H1 (cell line): ENCODE data around the gene BNC2. TPM values are rescaled to one million over a fixed set of nuclear protein-coding genes. Genes with fewer than 3 reads are reported as not detected.

ENCODE experiments used
- CTBP2 ChIP-seq: IDR thresholded peaks from 2 replicates; pipeline ENCODE4 v1.7.0; 2011; ENCODE audit warnings: borderline replicate concordance, mild to moderate bottlenecking, moderate library complexity, mixed read lengths, low read length; ENCODE audit not compliant: insufficient read depth, insufficient read length
- EZH2 ChIP-seq: fragments of 200-600 bp; sonication (generic); IDR thresholded peaks from 2 replicates; pipeline ENCODE4 v1.7.1; 2012; ENCODE audit warnings: low read depth, mild to moderate bottlenecking, moderate library complexity, low read length, inconsistent platforms; ENCODE audit not compliant: severe bottlenecking
- GABPA ChIP-seq: IDR thresholded peaks from 2 replicates; pipeline ENCODE4 v1.6.1; 2011; ENCODE audit warnings: mild to moderate bottlenecking, low read length, moderate library complexity, borderline replicate concordance; ENCODE audit not compliant: insufficient read depth
- polyA plus RNA-seq, 7 experiments: library from polyadenylated mRNA; depleted of rRNA in 3 of 7; stranded (reverse) in 5 of 7; unstranded in 2 of 7; fragments of >200 nt in 5 of 7; fragments of 200-250 nt in 2 of 7; gene quantifications; 1 replicate in 5 of 7; 2 replicates in 1 of 7; 4 replicates in 1 of 7; pipeline versions ENCODE4 v1.2.1 to v1.2.3, GENCODE V29; 2011 to 2013; ENCODE audit warnings: missing spikeins in 2 of 7, mixed read lengths in 2 of 7
- total RNA-seq: library from RNA; stranded (reverse); fragmentation: NEBNext Ultra II Directional; extraction: Animal tissue kit (Norgen Biotek cat#: 25700); gene quantifications from 2 replicates; pipeline ENCODE4 v1.2.1, GENCODE V29; 2021
- TF ChIP-seq, protein P1 (sequence below): IDR thresholded peaks from 2 replicates; pipeline ENCODE4 v1.6.1; 2011; ENCODE audit warnings: low read depth, mild to moderate bottlenecking, low read length; ENCODE audit not compliant: insufficient read depth

Gene BNC2
- total and polyA plus RNA-seq, 2 of the 8 experiments (the other 6 are each of a cell fraction or from before 2014, with no cell fraction given), result 16.0 to 26.8 TPM

DNA sequence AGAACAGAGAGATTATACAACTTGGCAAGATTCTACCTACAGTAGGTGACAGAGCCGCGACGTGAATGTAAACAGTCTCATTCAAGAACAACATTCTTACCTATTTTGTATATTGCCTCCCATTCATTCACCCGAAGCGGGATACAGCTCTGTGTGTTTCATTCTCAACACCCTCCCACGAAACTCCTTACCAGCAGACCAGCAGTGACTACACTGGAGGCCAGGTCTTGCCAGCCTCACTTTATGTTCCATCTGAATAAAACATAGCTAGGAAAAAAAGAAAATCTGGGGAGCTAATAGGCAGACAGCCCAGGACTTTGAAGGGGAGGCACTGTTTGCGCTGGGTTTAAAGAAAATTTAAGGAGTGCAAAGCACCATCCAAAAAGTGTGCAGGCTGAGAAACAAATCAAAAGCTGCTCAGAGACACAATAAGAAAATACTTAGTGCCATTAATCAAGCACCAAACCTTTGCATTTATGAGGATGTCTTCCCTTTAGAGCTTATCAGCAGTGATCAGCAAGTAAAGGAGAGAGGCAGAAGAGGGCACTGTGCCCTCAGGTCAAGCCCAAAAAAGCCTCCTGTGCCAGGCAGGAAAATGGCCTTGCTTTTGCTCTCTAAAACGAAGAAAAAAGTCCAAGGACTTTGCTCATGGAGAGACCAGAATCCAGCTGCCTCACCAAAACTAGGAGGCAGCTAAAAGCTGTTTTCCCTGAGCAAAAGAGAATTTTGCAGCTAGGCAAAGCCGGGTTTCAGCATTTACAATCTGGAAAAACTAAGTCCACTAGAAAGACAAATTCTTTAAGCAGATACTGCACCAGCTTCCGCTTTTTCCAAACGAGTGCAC, 295.1 kb downstream of the BNC2 start (continued):
- TF ChIP-seq EZH2 (no peak), CTBP2 (no peak), GABPA (no peak)
- TF ChIP-seq, protein P1, sequence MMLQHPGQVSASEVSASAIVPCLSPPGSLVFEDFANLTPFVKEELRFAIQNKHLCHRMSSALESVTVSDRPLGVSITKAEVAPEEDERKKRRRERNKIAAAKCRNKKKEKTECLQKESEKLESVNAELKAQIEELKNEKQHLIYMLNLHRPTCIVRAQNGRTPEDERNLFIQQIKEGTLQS, result no peak
